ENCODE results near the gene SSTR5.

DNA sequence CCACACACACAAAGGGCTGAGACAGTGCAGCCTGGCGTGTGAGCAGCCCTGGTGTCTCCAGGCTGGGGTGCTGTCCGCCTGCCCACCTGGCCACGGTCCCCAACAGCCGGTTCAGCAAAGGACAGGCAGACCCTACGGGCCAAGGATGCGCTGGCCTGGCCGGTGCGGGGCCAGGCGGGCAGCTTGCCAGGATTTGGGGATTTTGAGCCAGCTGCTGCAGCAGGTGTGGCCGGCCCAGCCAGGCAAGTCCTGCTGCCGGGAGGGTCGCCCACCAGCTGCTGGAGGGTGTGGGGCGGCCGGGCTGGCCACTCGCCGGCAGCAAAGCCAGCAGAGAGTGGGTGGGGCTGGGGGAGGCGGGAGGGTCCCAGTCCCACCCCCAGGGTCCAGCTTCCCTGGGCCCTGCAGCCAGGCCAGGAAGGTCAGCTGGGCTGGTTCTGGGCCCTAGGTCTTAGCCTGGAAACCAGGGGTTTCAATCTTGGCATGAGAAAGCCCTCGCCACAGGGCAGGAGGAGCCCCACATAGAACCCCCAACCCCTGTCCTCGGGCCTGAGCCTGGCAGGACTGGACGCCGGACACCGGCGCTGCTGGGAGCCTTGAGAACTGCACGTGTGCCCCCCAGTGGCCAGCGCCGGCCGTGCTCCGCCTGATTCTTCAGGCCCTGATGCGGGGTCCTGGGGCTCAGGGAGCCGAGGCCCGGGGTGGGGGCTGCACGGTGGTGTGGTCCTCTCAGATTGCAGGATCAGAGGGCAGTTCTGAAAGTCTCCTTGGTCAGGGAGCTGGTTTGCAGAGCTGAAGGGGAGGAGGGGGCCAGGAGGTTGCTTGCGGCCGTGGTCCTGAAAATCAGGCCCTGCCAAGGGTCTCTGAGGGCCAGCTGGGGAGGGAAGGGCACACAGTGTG lies 17.6 kb upstream of the SSTR5 start:
- TF ChIP-seq ZNF274 (IDR thresholded peaks at IDR 0.05; ENCODE audit: low read depth, low read length) (no peak), SUZ12 (IDR thresholded peaks at IDR 0.05; ENCODE audit: extremely low read depth, insufficient read depth, insufficient read length) (no peak), YY1 (IDR thresholded peaks at IDR 0.05; ENCODE audit: insufficient read depth, insufficient read length) (no peak)
